ENCODE measurements around the gene ATOH8.

The ATOH8 gene

DNA sequence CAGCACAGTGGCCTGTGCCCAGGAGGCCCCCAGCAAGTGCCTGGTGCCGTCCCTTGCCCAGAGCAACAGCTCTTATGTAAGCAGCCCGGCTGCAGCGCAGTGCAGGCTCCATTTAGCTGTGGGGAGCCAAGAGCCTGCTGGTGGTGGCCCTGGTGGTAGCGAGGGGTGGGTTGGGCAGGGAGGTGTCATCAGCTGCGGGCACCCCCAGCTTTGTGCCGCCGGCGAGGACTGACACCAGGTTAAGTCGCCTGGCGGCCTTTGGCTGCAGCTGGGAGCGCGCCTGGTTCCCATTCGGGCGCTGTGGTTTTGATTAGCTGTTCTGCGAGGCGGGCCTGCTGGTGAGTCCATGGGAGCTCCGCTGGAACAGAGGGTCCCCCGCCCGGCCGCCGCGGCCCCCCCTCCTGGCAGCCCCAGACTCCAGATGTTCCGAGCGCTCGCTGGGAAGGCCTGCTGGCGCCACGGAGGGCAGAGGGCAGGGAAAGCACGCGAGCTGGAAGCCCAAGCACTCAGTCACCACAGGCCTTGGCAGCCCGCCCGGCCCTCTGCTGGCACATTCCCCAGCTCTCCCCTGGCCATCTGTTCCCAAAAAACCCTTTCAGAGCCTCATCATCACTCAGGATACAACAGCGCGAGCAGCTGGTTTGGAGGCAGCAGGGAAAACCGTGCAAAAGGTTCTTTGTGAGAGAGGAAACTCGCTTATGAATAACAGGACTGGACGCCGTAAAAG is 18.4 kb downstream of the ATOH8 start:
- DNase-seq, result peak; percentile 93

DNA sequence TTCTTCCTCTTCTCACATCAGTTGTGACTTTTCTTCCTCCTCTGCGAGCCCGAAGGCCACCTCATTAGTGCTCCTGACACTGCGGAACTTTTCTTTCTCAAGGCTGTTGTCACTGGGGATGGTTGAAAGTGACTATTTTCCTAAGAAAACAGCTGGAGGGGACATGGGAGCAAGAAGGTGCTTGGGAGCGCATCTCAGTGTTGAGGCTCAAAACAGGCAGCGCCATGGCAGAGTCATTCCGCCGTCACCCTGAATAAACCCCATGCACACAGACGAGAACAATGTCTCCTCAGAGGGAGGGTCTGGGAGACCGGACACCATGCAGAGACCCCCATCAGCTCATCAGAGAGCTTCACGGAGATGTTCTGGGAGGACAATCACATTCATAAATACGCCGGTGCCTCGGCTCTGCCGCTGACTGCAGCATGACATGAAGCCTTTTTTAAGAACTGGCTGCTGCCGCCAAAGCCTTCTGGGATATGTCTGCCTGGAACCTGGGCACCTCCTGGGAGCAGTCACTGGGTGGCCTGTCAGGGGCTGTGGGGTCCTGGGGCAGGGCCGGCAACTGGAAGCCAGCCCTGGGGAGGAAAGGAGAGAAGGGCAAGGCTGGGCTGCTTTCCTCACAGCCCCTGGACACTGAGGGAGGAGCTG is 19.2 kb downstream of the ATOH8 start:
- DNase-seq, result no peak

DNA sequence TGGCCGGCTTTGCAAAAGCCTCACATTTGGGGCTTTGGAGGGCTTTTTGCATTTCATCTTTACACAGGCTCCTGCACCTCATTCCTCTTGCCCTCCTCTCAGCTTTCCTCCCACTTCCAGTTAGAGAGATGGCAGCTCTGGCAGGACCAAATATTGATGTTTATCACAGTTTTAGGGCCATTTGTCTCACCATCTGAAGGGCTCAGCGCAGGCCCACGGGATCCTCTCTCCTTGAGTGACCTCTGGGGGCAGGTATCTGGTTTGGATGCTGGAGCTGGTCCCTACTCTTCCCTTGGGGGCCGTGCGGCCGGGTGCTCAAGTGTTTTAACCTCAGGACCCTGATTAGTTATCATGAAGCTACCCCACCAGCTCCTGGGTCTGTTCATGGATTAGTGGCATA is 19.9 kb downstream of the ATOH8 start:
- DNase-seq, result no peak

DNA sequence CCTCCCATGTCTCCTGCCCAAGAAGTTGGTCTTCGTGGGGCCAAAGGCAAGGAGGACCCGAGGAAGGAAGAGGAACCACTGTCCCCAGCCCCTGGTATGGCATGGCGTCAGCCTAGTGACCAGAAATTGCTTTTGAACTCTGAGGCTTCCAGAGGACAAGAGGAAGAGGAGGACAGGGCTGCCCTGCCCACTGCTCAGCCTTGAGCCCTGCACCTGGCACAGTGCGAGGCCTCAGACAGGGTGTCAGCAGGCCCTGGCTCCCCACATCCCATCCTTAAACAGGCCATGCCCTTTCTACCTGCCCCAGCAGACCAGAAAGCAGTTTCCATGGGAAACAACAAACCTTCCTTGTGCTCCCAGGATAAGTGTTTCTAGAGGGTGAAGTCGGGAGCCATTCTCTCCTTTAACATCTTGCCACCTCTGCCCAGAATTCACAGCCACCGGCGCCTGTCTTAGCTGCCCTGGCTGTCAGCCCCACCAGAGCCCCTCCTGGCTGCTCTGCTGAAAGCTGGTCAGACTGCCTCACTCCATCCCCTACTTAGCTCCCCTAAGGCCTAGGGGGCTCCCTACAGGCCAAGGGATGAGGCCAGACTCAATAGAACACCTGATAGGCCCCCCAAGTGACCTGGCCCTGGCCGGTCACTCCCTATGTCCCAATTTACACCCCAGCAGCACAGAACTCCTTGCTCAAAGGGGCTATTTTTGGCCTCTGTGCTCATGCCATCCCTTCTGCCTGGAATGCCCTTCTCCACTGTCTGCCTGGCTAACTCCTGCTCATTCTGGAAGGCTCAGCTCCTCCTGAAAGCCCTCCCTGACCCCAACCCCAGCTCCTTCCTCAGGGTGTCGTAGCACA is 20.6 kb downstream of the ATOH8 start:
- DNase-seq, result no peak

DNA sequence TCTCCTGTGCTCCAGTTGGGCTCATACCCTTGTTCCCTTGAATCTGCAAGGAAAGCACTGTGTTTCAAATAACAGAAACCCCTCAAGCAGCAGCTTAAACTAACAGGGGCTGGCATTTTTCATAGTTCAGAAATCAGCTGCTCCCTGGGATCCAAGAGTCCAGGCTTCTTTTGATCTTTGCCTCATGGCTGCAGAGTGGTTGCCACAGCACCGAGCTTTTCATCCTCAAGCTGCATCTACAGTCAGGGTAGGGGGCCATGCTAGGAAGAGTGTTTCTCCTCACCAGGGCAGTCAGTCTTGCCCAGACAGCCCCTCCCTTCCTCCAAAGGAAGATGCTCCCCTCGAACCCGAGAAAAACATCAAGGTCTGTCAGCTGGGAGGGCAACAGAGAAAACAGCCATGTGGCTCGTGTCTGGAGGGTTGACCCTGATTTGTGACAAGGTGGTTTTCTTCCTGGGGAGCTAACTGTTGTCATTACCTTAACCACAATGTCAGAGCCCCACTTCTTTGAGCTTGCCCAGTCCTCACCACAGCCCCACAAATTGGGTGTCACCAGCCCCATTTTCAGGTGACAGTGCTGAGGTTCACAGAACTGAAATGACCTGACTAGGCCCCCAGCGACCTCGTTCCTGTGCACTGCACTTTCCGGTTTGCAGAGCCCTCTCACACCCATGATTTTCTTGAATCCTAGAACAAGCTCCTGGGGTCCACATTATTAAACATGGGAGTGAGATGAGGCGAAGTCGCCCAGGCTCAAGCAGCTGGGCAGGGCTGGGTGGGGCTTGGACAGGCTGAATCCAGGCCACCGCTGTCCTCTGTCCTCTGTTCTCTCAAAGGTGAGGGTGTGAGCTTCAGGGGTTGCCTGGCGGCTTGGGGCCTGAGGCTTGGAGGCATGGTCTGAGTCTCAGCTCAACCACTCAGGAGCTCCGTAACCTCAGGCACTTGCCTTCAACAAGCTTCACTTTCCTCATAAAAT is 21.9 kb downstream of the ATOH8 start:
- no peak for DNase-seq

DNA sequence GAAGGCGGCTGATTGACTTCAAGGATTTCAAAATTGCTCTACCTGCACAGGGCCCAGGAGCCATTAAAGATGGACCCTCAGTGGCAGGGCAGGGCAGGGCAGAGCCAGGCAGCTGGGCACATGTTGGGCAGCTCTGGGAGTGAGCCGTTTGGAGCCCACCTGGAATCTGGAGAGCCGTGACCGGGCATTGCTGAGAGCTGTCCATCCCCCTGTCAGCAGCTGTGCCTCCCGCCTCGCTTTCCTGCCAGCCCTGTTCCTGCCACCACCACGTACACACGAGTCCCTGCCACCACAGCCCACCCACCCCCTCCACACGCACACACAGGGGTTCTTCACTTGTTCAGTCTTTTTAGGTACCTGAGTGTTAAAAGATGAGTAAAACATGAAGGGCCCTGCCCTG is 22.9 kb downstream of the ATOH8 start:
- no peak for DNase-seq

DNA sequence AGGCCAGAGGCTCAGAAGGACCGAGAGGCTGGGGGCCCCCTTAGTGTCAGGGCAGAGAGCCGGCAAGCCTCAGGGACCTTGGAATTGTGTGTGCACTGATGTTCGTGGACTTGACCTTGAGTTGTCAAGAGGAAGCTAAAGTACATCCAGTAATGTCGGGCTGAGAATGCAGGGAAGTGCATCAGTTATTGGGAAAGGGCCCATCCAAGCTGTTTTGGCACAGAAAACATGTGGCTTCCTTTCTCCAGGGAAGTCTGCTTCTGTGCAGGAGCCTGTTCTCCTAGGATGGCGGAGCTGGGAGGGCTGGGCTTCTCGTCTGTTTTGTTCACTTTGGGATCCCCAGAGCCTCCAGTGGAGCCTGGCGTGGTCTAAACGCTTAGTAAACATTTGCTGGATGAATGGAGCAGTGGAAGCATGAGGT is 23.7 kb downstream of the ATOH8 start:
- no peak for DNase-seq

DNA sequence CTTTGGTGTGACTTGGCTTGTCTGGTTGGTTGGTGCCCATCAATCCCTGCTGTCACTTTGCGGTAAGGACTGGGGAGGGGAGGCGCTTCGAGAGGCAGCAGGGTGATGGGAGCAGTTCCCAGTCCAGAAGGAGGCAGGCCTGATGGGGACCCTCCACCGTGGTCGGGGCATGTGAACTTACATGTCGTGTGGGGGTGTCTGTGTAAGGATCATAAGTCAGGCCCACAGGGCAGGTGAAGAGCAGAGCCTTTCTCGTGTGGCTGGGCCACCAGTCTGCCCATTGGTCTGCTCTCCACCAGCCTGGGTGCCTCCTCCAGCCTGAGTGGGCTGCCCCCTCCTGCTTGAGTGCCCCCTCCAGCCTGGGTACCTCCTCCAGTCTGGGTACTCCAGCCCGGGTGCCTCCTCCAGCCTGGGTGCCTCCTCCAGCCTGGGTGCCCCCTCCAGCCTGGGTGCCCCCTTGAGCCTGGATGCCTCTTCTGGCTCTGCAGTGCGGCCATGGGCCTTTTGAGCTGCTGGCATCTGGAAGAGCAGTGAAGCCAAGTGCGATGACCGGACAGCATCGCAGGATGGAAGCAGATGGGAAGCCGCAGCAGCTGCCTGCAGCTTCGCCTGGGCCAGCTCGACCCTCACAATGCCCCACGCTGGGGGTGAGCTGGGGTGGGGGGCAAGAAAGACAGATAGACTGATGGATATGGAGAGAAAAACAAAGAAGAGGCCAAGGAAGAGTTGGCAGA is 25.0 kb downstream of the ATOH8 start:
- DNase-seq, result no peak

DNA sequence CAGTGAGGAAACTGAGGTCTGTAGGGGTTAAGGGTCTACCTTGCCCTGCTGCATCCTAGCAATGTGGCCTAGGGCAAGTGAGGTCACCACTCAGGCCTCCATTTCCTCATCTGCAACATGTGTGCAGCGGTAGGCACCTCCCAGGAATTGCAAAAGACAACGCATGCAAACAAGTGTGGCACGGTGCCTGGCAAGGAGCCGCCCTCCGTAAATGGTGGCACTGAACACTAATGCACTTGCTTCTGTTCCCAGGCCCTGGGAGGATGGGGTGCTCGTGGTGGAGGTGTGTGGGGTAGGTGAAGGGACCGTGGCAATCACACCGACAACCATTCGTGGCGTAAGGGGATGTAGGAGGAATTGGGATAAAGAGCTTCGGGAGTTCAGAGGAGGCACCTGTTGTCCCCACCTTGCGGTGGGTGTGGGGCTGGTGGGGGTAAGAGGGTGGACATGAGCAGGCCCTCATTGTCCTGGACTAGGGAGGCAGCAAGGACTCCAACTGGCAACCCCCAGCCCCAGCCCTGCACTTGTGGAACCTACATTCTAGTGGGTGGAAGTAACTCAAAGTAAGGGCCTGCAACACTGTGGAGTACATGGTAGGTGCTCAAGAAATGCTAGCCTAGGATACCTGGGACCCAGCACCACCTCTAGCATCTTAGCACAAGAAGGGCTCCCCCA is 26.0 kb downstream of the ATOH8 start:
- DNase-seq, result no peak

DNA sequence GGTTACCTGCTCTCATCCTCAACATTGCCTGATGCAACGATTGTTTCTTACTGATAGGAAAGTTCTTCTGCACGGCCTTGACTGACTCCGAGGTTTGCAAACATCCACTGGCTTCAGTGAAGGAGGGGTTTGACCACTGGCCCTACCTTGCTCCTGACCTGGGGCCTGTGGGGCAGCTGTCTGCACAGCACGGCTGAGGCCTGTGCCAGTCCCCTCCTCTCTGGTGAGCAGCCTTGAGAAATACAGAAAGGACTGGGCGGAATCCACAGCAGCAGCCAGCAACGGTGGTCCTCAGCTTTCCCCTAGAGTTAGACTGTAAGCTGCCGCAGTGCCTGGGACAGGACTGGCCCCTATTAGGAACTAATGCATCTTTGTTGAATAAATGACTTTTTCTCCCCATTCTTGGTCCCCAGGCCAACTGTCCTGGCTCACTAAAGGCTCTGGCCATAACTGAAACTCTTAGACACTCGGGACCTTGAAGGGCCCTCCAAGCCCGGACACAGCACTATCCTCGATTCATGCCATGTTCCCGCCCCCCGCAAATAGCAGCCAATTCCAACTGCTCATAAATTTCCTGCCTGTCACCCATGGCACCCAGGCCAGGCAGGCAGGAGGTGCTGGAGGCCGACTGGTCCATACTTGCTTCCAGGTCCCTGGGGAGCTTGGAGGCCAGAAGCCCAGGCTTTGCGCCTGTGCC is 26.7 kb downstream of the ATOH8 start:
- no peak for DNase-seq

DNA sequence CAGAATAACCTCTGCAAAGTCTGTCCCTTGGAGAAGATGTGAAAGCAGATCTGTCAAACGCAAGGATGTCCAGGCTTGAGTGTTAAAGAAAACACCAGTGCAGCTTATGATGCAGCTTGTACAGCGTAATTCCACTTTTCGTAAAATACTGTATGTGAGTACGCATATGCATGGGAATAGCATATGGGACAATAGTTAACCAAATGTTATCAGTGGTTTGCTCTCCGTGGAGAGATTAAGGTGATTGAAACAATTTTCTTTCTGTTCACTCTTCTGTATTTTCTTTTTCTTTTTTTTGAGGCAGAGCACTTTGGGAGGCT is 27.2 kb downstream of the ATOH8 start:
- no peak for DNase-seq

DNA sequence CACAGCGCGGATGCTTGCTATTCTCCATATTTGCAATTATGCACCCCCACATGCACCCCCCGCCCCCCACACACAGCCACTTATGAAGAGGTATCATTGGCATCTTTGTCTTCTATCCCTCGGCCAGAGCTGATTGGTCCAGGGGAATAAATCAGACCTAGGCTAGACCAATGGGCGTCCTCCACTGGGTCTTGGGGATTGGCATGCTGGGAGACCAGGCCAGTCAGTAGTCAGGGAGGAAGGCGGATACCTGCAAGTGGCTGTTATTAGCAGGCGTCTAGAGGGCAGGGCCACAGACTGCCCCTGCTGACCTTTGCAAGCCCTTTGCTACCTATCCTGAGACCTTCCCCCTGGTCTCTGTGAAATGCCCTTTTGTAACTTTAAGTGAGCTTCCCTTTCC is 30.0 kb downstream of the ATOH8 start:
- no peak for DNase-seq

DNA sequence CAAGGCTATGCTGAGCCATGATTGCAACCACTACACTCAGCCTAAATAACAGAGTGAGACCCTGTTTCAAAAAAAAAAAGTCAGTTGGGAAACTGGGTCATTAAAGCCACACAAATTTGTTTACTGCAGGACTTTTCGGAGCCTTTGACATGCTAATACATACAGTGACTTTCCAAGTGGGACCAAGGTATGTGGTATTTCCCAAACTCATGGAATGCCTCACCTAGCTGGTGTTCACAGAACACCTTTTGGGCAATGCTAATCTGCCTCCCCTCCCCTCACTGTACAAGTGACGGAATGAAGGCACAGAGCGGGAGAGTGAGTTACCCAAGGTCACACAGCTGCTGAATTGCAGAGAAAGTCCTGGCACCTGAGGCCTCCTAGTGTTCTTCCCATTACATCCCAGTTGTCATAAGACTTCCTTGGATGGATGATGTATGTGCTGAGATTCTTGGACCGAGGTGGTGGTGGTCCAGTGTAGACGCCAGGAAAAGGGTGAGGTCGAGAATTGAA is 30.7 kb downstream of the ATOH8 start:
- DNase-seq, result no peak

DNA sequence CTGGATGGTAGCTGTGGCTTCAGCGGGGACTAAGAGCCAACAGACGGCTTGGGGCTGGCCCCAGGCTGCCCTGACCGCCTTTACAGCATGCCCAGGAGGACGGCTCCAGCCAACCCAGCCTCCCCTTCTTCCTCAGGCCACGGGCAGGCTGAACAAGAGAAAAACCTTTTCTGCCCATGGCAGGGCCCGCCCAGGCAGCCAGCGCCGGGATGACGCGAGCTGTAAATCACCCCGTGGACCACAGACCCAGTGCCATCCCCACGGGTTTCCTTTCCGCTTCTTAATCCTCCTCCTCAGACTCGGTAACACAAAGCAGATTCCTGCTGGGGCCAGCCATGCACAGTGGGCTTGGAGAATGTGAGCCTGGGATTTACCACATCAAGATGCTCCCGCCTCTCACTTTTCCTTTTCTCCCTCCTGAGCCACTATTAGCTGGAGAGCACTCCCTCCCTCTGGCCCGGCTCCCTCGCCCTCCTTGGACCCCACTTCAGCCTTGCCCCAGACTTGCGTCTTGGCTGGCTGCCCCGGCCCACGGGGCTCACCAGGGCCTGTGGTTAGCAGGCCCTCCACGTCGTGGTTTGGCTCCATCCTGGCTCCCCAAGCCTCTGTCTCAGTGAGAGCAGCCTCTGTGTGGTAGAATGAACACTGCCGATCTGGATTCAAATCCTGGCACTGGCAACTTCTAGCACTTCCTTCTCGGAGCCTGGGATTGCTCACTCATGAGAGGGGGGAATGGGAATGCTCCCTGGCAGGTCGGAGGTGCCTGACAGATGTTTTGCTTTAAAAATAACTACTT is 31.4 kb downstream of the ATOH8 start:
- no peak for DNase-seq

DNA sequence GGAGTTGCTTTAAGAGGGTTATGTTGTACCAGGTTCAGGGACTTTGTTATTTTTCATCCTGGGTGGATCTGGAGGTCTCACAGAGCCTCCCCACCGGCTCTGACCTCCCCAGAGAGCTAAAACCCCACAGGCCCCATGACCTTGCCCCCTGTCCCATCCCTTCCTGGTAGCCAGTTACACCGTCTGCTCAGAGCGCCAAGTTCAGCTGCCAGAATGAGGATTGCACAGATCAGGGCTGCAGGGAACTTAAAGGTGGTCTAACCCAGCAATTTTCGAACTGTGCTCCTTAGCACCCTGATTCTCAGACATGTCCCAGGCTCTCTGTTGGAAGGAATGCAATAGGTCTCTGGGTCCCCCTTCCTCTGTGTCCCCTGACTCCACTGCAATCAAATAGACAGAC is 32.1 kb downstream of the ATOH8 start:
- no peak for DNase-seq

DNA sequence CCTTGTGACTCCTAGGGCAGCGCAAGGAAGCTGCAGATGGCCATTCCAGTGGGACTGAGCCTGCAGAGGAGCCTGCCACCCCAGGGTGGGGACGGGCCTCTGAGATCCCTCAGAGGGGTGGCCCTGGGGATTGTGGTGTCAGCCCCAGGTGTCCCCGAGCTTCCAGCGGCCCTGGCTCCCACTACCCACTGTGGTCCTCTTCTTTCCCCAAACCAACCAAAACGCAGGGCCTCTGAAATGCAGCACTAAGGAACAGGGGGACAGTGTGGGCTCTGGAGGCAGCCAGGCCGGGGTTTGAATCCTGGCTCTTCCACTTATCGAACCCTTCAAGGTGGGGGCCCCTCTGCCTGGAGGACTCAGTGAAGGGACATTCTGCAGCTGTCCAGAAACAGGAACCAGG is 32.7 kb downstream of the ATOH8 start:
- no peak for DNase-seq

DNA sequence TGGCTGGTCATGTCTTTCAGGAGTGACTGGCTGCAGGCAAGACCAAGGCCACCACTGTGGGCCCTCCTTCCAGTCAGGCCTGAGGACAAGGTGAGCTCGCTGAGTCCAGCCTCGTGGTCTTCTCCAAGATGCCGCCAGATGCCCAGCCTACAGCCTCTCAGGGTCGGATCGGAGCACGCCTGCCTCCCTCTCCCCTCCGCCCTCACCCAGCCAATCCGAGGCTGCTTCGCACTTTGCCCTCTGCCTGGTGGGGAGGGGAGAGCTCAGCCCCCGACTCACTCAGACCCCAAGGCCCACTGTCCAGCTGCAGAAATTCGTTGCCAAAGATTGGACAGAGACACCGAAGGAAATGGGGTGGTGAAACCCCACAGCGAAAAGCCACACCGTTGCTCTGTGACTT is 33.1 kb downstream of the ATOH8 start:
- DNase-seq, result no peak

DNA sequence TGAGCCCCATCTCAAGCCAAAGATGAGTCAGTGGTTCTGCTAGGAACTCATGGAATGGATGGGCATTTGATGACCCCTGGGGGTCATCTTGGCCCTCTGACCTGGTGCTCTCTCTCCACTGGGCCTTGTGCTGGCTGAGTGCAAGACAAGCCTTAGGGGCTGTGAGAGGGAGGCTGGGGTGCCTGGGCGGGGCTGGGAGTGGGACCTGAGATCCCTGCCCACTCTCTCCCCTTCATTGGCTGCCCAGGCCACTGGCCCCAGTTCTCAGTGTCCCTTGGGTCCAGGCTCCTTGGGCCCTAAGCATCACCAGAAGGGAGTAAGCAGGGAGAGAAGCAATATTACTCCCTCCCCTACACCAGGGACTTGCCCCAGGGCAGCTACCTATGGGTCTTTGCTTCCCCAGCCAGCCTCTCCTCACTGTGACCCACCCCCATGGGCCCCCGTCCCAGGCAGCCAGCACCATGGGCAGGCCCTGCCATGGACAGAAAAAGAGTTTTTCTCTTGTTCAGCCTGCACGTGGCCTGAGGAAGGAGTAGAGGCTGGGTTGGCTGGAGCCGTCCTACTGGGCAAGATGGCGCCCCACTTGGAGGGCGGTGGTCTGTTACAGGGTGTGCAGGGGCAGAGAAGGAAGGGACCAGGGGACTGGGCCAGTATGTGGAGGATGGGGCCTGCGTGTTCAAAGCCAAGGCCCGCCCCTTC is 33.6 kb downstream of the ATOH8 start:
- DNase-seq, result no peak

DNA sequence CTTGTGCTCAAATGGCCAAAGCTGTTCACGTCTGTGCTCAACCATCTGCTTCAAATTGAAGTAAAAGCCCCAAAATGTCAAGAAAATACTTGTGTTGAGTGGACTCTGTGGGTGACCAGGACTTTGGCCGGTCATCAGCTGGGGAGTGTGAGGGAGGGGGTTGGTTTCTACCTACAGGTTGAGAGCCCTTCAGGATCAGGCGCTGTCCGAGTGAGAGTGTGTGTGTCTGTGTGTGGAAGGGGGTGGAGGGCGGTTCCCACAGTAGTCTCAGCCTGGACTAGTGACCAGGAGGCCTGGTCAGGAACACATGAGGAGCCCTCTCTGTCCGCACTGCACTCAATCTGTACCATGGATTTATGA is 34.2 kb downstream of the ATOH8 start:
- DNase-seq, result no peak

Measured in kidney glomerular epithelial cell (primary cell).